Measurements from ENCODE around the gene ROGDI.
"Not testable (repeated sequence)": the region's sequence is repeated elsewhere in the genome, so short reads cannot be mapped to it uniquely, and the experiment has no call there.

The ROGDI gene

DNA sequence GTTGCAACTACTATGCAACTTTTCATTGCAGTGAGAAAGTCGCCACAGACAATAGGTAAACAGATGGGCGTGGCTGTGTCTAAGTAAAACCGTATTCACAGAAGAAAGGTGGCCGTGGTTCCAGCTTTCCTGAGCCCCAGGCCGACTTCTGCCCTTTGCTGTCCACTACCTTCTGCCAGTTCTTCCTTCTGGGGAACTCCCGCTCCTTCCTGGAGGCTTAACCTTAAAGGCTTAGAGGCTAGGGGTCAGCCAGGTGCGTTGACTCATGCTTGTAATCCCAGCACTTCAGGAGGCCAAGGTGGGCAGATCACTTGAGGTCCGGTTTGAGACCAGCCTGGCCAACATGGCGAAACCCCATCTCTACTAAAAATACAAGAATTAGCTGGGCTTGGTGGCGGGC lies 12.2 kb downstream of the ROGDI start:
- DNase-seq (ENCODE audit: low read depth in 2 of 2): no peak

DNA sequence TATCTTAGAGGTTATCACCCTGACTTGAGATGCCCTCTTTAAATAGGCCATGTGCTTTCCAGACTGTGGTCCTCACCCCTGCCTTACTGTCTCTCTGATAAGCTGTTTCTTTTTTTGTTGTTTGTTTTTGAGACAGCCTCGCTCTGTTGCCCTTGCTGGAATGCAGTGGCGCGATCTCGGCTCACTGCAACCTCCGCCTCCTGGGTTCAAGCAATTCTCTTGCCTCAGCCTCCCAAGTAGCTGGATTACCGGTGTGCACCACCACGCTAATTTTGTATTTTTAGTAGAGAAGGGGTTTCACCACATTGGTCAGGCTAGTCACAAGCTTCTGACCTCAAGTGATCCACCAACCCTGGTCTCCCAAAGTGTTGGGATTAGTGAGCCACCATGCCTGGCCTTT lies 13.5 kb downstream of the ROGDI start:
- DNase-seq (ENCODE audit: low read depth in 2 of 2): no peak

DNA sequence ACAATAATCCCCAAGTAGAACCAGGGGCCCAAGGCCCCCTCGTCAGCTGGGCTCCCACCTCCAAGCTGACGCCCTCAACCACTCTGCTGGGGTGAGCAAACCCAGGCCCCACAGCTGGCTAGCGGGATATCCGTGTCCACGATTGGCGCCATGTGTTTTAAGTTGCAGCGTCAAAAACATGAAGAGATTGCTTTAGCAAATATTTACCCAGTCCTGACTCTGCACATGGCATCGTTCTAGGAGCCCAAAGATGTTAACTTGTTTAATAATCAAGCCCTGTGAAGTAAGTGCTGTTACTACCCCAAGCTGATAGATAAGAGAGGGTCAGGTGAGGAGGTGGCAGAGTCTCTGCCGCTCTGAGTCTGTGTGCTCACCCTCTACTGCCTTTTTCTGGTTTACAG lies 13.9 kb downstream of the ROGDI start:
- no peak for DNase-seq (ENCODE audit: low read depth in 2 of 2)

DNA sequence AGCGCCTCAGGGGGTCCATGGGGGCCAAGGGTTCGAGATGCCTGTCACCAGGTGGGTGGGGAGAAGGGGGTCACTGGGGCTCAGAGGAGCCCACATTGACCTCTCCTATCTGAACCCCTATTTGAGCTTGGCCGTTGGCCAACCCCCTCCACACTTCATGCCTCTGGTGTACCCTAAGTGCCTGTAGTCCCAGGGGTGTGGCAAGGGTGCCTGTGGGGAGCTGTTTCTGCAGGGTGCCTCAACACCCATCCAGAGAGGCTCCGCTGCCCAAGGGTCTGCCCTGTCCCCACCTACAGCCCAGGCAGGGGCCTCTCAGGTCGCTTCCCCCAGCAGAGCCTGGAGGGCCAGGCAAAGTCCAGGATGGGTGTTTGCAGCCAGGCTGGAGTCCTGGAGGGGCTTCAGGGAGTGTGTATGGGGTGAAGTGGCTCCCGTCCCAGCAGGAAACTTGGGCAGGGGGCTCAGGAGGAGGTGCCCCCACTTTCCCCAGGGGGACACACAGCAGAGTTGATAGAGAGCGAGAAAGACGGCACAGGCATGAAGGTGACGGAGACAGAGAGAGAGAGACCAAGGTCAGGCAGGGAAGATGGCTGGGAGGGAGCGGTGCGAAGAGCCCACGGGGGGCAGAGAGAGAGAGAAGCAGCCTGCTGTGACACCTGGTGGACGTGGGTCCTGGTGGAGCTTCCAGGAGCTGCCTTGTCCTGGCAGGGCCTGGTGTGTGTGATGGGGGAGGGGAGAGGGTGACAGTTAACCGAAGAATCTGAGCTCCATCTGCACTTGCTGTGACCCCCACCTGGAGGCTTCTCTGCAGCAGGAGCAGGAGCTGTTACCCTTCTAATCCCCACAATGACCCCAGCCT lies 14.6 kb downstream of the ROGDI start, which contains the start of gene SEPTIN12:
TSS of gene SEPTIN12 (minus strand) at position 719 of the 856 bp plus-strand sequence. CDS start at position 19, 700 bp downstream.
- DNase-seq (ENCODE audit: low read depth in 2 of 2): no peak

DNA sequence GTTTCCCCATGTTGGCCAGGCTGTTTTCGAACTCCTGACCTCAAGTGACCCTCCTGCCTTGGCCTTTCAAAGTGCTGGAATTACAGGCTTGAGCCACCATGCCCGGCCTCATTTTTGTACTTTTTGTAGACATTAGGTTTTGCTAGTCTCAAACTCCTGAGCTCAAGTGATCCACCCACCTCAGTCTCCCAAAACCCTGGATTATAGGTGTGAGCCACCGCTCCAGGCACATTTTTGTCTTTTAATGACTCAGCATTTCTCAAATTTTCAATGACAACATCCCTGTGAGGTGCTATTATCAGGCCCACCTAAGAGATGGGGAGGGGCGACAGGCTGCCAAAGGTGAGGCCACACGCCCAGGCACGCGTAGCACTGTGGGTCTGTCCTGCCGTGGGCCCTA lies 15.4 kb downstream of the ROGDI start:
- no peak for DNase-seq (ENCODE audit: low read depth in 2 of 2)

DNA sequence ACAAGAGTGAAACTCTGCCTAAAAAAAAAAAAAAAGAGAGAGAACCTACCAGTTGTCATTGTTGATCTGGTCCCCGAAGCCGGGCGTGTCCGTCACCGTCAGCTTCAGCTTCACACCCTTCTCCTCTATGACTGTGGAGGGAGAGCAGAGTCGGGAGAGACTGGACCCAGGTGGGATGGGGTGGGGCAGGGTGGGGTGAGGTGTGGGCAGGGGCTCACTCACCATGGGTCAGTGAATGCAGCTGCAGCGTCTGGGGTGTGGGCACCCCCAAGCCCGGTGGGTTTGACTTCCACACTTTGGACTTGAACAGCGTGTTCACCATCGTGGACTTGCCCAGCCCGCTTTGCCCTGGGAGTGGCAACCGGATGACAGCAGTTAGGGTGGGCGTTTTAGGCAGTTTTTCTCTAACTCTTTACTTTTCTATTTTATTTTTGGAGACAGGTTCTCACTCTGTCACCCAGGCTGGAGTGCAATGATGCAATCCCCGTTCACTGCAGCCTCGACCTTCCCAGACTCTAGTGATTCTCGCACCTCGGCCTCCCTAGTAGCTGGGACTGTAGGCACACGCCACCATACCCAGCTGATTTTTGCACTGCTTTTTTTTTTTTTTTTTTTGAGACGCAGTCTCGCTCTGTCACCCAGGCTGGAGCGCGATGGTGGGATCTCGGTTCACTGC lies 16.5 kb downstream of the ROGDI start:
- no peak for DNase-seq (ENCODE audit: low read depth in 2 of 2)

DNA sequence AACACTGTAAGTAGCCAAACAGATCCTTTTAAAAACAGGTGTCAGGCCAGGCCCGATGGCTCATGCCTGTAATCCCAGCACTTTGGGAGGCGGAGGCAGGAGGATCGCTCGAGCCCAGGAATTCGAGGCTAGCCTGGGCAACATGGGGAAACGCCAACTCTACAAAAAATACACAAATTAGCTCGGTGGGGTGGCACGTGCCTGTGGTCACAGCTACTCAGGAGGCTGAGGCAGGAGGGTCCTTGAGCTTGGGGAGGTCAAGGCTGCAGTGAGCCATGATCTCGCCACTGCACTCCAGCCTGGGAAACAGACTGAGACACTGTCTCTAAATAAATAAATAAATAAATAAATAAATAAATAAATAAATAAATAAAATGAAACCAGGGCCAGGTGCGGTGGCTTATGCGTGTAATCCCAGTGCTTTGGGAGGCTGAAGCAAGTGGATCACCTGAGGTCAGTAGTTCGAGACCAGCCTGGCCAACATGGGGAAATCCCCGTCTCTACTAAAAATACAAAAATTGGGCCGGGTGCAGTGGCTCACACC lies 17.9 kb downstream of the ROGDI start:
- not testable (repeated sequence) for DNase-seq (ENCODE audit: low read depth in 2 of 2)

DNA sequence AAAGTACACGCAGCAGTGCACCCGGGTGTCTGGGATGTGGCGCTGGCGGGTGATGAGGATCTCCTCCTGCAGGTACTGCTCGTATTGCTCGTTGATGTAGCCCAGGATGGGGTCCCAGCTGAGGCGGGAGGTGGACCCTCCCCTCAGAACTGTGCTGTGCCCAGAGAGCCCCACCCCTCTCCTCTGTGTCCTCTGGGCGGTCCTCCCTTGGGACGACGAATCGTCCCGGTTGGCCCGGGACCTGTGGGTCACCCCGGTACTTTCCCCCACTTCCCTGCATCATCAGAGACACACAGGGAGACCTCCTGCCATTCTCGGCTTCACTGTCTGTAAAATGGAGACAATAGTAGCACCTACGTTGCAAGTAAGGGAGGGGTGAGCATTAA lies 18.5 kb downstream of the ROGDI start:
- DNase-seq (ENCODE audit: low read depth in 2 of 2): no peak

DNA sequence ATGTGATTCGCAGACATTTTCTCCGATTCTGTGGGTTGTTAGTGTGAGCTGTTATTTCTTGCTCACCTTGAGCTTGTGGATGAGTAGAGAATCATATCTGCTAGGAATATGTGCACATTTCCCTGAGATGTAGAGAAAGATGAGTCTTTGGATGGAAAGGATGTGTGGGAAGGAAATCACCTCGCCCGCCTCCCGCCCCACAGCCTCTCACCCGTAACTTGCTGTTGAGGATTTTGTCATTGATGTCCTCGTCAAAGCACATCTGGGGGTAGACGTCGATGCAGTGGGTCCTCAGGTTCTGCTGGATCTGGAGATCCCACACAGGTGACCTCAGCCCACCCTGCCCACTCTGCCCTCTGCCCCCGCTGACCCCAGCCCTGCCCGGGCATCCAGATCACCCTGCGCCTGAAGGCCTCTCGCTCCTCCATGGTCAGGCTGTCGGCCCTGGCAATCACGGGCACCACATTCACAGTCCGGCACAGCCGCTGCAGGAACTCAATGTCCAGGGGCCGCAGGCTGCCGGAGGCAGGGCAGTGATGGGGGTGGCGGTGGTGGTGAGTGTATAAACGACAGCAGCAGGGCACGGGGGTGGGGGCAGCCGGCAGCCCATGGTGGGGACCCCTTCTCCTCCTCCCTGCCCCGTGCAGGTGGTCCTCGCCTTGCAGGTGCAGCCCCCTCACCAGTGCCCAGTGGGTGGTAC lies 19.0 kb downstream of the ROGDI start:
- no peak for DNase-seq (ENCODE audit: low read depth in 2 of 2)

DNA sequence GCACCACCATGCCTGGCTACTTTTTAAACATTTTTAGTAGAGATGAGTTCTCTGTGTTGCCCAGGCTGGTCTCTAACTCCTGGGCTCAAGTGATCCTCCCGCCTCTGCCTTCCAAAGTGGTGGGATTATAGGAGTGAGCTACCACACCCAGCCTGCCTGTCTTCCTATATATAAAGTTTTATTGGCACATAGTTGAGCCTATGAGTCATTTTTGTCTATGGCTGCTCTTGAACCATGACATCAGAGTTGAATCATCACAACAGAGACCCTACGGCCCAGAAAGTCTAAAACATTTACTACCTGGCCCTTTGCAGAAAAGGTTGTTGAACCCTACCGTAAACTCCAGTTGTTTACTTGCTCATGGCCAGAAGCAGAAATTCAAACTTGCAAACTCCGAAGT lies 22.2 kb downstream of the ROGDI start:
- no peak for DNase-seq (ENCODE audit: low read depth in 2 of 2)

DNA sequence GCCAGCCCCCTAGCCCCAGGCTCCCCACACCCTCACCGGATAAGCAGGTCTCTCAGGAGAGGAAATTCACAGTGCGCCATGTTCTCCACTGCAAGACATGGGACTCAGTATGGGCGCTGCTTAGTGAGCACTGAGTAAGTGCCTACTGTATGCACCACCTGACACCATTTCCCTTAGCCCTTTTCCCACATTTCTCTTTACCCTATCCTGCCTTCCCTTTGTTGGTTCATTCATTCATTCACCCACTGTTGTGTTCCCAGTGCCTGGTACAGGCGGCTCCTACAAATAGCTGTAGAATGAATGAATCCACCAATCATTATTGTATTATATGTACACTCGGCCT lies 24.4 kb downstream of the ROGDI start:
- no peak for DNase-seq (ENCODE audit: low read depth in 2 of 2)

DNA sequence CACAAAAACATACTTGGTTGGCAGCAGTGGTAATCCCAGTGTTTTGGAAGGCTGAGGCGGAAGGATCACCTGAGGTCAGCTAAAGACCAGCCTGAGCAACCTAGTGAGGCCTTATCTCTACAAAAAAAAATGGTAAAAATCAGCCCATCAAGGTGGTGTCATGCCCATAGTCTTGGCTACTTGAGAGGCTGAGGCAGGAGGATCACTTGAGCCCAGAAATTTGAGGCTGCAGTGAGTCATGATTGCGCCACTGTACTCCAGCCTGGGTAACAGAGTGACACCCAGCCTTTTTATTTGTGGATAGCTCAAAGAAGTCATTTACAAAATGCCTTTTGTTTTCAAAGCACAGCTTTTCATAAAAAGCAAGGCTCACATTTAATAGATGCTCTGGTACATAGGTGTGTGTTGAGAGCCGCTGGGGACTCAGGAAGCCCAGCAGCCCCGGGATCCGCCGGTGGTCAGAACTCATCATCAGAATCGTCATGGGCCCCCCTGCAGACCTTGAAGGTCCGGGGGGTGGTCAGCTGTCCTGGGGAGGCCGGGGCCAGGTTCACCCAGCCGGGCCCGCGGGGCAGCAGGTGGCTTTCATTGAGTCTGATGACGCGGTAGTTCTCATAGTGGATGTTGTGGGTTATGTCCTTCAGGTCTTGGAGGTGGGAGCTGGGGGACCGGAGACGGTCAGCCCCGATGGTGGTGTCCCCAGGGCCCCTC lies 24.9 kb downstream of the ROGDI start:
- DNase-seq (ENCODE audit: low read depth in 2 of 2): no peak

DNA sequence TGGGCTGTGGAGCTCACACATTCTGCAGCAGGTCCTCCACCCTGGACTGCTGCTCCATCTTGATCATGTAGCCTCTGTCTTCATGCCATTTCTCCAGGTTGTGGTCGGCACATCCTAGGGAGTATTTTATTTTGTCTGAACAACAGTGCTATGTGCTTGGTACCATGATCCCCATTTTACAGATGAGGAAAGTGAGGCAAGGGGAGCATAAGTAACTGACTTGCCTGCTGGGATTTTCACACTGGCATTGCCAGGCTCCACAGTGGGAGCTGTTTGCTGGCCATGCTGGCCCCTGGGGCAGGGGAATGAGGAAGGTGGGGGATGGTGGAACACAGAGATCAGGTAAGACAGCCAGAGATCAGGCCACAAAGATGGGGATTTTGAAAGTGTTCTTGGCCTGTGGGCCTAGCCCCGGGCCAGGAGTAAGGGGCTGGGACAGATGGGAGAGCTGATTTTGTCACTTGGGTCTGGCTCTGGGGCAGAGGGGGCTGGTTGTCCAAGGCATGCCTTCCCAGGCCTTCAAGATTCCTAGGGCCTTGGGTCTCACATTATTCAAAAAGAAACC lies 26.2 kb downstream of the ROGDI start:
- no peak for DNase-seq (ENCODE audit: low read depth in 2 of 2)

DNA sequence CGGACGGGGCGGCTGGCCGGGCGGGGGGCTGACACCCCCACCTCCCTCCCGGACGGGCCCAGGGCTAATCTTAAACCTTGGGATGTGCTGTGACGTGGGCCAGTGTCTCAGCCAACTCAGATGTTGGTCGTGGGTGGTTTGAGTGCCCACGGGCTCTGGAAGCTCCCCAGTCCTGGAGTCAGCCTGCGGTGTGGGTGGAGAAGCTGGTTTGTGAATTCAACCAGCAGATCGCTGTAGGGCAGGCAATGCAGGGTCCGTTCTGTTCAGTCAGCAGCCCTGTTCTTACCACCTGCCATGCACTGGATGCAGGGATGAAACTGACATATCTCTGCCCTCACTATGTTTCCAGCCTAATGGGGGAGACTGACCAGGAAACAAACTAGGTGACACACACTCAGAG lies 27.4 kb downstream of the ROGDI start:
- no peak for DNase-seq (ENCODE audit: low read depth in 2 of 2)

DNA sequence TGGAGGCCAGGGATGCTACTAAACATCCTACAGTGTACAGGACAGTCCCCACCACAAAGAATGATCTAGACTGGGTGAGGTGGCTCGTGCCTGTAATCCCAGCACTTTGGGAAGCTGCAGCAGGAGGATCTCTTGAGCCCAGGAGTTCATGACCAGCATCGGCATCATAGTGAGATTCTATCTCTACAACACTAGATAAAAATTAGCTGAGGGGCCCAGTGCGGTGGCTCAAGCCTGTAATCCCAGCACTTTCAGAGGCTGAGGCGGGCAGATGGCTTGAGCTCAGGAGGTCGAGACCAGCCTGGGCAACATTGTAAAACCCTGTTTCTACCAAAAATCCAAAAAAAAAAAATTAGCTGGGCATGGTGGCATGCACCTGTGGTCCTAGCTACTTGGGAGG lies 30.1 kb downstream of the ROGDI start:
- no peak for DNase-seq (ENCODE audit: low read depth in 2 of 2)

DNA sequence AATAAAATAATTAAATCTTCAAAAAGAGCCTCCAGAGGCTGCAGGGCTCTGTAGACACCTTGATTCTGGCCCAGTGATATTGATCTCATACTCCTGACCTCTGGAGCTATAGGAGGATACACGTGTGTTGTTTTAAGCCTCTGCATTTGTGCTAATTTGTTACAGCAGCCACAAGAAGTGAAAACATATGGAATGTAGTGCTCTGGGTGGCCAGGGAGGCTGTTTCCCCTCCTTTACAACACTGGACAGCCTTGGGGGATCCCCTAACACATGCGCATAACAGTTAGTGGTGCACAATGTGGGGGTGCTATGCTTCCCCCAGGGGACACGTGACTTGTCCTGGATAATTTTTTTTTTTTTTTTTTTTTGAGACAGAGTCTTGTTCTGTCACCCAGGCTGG lies 30.8 kb downstream of the ROGDI start:
- DNase-seq (ENCODE audit: low read depth in 2 of 2): no peak

DNA sequence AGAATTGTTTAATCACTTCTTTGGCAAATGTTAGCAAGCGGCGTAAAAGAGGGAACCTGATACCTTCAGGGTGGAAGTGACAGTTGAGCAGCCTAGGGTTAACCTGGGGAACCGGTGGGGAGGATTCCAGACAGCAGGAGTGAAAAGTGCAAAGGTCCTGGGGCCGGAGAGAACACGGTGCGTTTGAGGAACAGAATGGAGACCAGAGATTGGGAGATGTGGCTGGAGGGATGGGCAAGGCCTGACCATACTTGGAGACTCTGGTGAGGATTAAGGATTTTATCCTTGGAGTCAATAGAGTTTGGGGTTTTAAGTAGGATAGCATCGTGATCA lies 33.2 kb downstream of the ROGDI start:
- no peak for DNase-seq (ENCODE audit: low read depth in 2 of 2)

DNA sequence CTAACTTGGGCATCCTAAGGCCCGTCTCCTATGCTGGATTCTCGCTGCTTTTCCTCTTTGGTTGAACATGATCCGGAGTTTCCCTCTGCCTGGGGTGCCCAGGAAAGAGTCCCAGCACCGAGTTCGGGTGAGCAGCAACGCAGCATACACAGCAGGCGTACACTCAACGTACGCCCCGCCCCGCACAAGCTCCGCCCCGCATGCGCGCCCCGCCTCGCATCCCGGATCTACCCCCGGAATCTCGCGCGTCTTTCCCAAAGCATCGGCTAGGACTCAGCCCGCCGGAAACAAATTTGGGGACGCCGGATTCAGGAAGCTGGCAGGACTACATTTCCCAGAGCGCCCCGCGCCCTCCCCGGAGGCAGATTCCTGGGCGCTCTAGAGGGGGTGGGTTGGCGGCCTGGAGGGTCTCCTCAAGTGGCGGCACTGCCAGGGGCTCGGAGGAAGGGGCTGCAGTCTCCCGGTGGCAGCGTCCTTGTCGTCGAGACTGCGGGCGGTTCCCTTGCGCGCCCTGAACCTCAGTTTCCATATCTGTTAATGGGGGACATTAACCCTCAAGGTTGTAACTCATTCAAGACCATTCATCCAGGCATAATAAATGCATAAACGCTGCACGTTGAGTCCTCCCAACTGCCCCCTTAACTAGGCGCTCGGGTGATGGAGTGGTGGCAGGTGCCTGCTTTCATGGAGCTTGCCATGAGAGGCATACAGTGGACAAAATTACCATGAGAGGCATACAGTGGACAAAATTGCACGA lies 33.7 kb downstream of the ROGDI start:
- peak; percentile 82 to 89 for DNase-seq (ENCODE audit: low read depth in 2 of 2)

DNA sequence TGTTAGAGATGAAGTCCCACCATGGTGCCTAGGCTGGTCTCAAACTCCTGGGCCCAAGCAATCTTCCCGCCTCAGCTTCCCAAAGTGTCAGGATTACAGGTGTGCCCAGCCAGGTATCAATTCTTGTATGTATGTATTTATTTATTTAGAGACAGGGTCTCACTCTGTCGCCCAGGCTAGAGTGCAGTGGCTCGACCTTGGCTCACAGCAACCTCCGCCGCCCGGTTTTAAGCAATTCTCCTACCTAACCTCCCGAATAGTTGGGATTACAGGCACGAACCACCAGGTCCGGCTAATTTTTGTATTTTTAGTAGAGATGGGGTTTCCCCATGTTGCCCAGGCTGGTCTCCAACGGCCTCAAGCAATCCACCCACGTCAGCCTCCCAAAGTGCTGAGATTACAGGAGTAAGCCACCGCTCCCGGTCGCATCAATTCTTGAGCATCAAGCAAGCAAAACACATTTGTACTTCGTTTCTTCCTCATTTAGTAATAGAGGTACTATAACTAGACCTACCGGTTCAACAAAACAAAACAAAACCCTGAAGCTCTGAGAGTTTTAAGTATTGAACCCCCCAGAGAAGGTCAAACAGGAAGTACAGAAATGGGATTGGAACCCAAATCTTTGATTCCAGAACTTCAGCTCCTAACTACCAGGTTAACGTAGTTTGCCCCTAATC lies 34.4 kb downstream of the ROGDI start:
- DNase-seq (ENCODE audit: low read depth in 2 of 2): no peak

DNA sequence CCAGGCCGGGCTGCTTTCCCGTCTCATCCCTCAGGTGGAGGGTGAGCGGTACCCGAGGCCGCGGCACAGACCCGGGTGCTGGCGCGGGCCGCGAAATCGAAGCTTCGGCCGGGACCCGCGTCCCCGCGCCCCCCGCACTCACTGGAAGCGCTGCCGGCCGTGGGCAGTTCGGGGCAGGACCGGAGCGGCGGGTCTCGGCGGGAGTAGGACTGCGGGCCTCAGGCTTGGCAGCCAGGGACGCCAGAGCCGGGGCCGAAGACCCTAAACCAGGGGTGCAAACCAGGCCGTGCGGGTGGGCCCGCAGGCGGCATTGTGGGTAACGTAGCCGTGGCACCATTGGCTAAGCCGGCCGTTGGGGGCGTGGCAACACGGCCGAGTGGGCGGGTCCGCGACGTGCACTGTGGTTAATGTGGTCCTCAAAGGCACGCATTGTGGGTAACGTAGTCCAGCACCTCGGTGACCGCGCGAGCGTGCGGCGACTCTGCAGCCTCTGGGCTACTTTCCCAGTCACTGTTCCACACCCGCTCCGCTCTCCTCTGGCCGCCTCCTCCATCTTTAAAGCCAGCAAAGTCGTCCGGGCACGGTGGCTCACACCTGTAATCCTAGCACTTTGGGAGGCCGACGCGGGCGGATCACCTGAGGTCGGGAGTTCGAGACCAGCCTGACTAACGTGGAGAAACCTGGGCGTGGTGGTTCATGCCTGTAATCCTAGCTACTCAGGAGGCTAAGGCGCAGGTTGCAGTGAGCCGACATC lies 35.4 kb downstream of the ROGDI start, which contains the start of gene ZNF500:
TSS of gene ZNF500 (minus strand) at position 288 of the 754 bp plus-strand sequence. CDS start 1,184 bp downstream, outside the sequence.
- peak; percentile 92 to 95 for DNase-seq (ENCODE audit: low read depth in 2 of 2)
